Spleen (tissue), 7 donors: ENCODE measurements around the gene MYADM.

Experiments
- POLR2A ChIP-seq, 3 donors: fragments of 450-650 bp; IDR thresholded peaks; one replicate each; pipeline ENCODE4 v1.5.1; 2017; ENCODE audit warnings: antibody characterized with exemption in 3 of 3, mild to moderate bottlenecking in 1 of 3
- POLR2AphosphoS5 ChIP-seq, 3 donors: sonication (generic); formaldehyde crosslinking; IDR thresholded peaks; one replicate each; pipeline ENCODE4 v1.5.1; 2017; ENCODE audit warnings: antibody characterized with exemption in 3 of 3
- TF ChIP-seq, protein P1 (sequence below), 11 experiments: fragments of 200-600 bp in 7 of 11; fragments of 450-650 bp in 4 of 11; sonication (generic) in 4 of 11; IDR thresholded peaks in 8 of 11; conservative IDR thresholded peaks in 3 of 11; 1 replicate in 7 of 11; 2 replicates in 4 of 11; pipeline versions ENCODE4 v1.4.0 to v1.8.0; 2016 to 2021; ENCODE audit warnings: antibody characterized with exemption in 11 of 11, inconsistent platforms in 4 of 11, mild to moderate bottlenecking in 1 of 11
- donor health status: DM: no; HTN: no; CAD: no; lungs with moderate emphysema.
- donor health status: DM: no; HTN: no; CAD: no.
- donor health status: DM: no; HTN: no; CAD: no.

DNA sequence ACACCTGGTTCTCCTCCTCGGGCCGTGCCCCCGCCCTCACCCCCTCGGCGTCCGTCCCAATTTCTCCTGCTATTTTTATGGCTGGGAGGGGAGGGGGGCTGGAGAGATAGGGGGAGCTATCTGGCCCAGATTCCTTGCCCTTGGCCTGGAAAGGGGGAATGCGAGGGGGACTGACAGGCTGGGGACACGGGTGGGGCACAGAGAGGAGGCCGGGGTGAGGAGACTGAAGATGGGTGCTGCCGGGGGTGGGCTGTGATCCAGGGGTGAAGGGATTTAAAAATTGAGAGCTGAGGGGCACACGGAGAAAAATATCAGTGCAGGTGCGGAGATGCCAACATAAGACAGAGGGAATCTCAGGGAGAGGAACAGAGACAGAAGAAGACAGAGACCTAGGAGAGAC lies 16.6 kb downstream of the MYADM start:
- TF ChIP-seq, protein P1, sequence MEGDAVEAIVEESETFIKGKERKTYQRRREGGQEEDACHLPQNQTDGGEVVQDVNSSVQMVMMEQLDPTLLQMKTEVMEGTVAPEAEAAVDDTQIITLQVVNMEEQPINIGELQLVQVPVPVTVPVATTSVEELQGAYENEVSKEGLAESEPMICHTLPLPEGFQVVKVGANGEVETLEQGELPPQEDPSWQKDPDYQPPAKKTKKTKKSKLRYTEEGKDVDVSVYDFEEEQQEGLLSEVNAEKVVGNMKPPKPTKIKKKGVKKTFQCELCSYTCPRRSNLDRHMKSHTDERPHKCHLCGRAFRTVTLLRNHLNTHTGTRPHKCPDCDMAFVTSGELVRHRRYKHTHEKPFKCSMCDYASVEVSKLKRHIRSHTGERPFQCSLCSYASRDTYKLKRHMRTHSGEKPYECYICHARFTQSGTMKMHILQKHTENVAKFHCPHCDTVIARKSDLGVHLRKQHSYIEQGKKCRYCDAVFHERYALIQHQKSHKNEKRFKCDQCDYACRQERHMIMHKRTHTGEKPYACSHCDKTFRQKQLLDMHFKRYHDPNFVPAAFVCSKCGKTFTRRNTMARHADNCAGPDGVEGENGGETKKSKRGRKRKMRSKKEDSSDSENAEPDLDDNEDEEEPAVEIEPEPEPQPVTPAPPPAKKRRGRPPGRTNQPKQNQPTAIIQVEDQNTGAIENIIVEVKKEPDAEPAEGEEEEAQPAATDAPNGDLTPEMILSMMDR (IDR thresholded peaks at IDR 0.05 in 8 of 11, conservative IDR thresholded peaks at IDR 0.05 in 3 of 11) = no peak
- TF ChIP-seq POLR2AphosphoS5 (IDR thresholded peaks at IDR 0.05) (no peak), POLR2A (IDR thresholded peaks at IDR 0.05) (no peak)
